ENCODE measurements around the gene GTF3A. TPM values are rescaled to one million over a fixed set of nuclear protein-coding genes. Genes with fewer than 3 reads are reported as not detected.

Gene GTF3A
- total RNA-seq, 2 experiments from 2014 or later = 242 to 251 TPM

- peak overlapping the region; percentile 79 for H3K4me2 ChIP-seq (ENCODE audit: low read length)
- no peak overlapping the region for H2AFZ ChIP-seq (ENCODE audit: low read length)
- ChIA-PET CTCF (ENCODE audit: unreplicated experiment) (interaction anchor here (0.9 kb wide), 1 partner anchor 443 kb away, joined by 4 read pairs; no protein-coding TSS in a partner anchor), POLR2A (interaction anchor here (0.6 to 3.2 kb wide), 5 partner anchors 8 to 227 kb away, joined by 3 to 38 read pairs (median 4); partner anchors contain the start of gene GTF3A)
- no peaks in the 10 kb centered on the region for H3K9me3 ChIP-seq (ENCODE audit: low read length)
- intact Hi-C loops (cut with micrococcal nuclease; ENCODE audit: unreplicated experiment) = no loop called here
- peak overlapping the region; percentile 95 for H3K27ac ChIP-seq (ENCODE audit: low read depth, low read length, poor library complexity, severe bottlenecking)
- no peak for TF ChIP-seq EZH2phosphoT487 (IDR thresholded peaks at IDR 0.05; ENCODE audit: borderline replicate concordance, low read depth, low read length)
- no peak for TF ChIP-seq CTCF (conservative IDR thresholded peaks at IDR 0.05; ENCODE audit: low read length)
- 0 out of 2 replicates have a peak, but pooled peaks cover 8% of the 10 kb centered on the region for H3K36me3 ChIP-seq (ENCODE audit: insufficient read depth, low read length)
- DNase-seq (ENCODE audit: low spot score) = no peak
- BruUV-seq (replicated peaks) = no TSS peak
- H3K9me2 ChIP-seq (ENCODE audit: insufficient read depth, low read length) = no peaks in the 10 kb centered on the region
- peaks cover 51% of the 10 kb centered on the region for H3K79me2 ChIP-seq (ENCODE audit: insufficient read depth, low read depth, low read length)
- peaks cover 49% of the 10 kb centered on the region for H3K4me1 ChIP-seq (ENCODE audit: insufficient read depth, low read length, poor library complexity, severe bottlenecking)
- H4K20me1 ChIP-seq (ENCODE audit: insufficient read depth, low read length) = no peaks in the 10 kb centered on the region
- H3K4me3 ChIP-seq (ENCODE audit: low read depth, low read length, poor library complexity, severe bottlenecking) = peak overlapping the region; percentile 78
Measured at GRCh38 chr13:27448308-27448707, 23.9 kb downstream of the GTF3A start.

GRCh38 chr13:27449081-27449603 lies 24.7 kb downstream of the GTF3A start:
- DNase-seq (ENCODE audit: low spot score) = no peak
- H3K79me2 ChIP-seq (ENCODE audit: insufficient read depth, low read depth, low read length) = peaks cover 51% of the 10 kb centered on the region
- H3K4me3 ChIP-seq (ENCODE audit: low read depth, low read length, poor library complexity, severe bottlenecking) = peak overlapping the region; percentile 78
- H2AFZ ChIP-seq (ENCODE audit: low read length) = peak overlapping the region; percentile 71; the same call in 1 of the 2 replicates
- intact Hi-C loops (cut with micrococcal nuclease; ENCODE audit: unreplicated experiment) = no loop called here
- 0 out of 2 replicates have a peak, but pooled peaks cover 8% of the 10 kb centered on the region for H3K36me3 ChIP-seq (ENCODE audit: insufficient read depth, low read length)
- no peaks in the 10 kb centered on the region for H3K9me2 ChIP-seq (ENCODE audit: insufficient read depth, low read length)
- no peaks in the 10 kb centered on the region for H3K9me3 ChIP-seq (ENCODE audit: low read length)
- ChIA-PET CTCF (ENCODE audit: unreplicated experiment) (interaction anchor here (0.9 kb wide), 1 partner anchor 444 kb away, joined by 4 read pairs; no protein-coding TSS in a partner anchor), POLR2A (interaction anchor here (0.6 to 3.2 kb wide), 4 partner anchors 8 to 228 kb away, joined by 3 to 38 read pairs (median 5); partner anchors contain the start of gene GTF3A)
- no peak for TF ChIP-seq EZH2phosphoT487 (IDR thresholded peaks at IDR 0.05; ENCODE audit: borderline replicate concordance, low read depth, low read length)
- no peak for TF ChIP-seq CTCF (conservative IDR thresholded peaks at IDR 0.05; ENCODE audit: low read length)
- BruUV-seq (replicated peaks) = no TSS peak
- H3K27ac ChIP-seq (ENCODE audit: low read depth, low read length, poor library complexity, severe bottlenecking) = peak overlapping the region; percentile 95
- no peaks in the 10 kb centered on the region for H4K20me1 ChIP-seq (ENCODE audit: insufficient read depth, low read length)
- peaks cover 49% of the 10 kb centered on the region for H3K4me1 ChIP-seq (ENCODE audit: insufficient read depth, low read length, poor library complexity, severe bottlenecking)
- peak overlapping the region; percentile 79 for H3K4me2 ChIP-seq (ENCODE audit: low read length)
